ENCODE data around the gene DCAF5.

Gene DCAF5

DNA sequence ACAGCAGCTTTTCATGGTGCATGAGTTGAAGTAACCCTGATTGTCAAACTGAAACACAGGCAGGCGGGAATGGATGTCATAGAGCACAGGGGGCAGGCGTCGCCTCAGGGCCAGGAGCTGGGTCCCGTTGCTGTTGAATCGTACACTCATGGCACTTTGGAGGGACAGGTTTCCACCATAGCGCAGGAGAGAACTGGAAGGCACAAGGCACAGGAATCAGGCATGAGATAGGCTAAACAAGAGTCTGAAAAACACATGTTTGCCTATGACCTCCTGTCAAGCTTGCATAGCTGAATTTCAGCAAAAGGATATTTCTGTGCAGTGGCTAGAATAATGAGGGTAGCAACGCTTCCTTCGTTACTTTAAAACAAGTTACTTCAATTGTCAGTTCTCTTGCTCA, 61.2 kb downstream of the DCAF5 start:
- no peak for DNase-seq (ENCODE audit: low spot score)
- H3K27ac ChIP-seq, result no peak overlapping the region
- no peak overlapping the region for H3K4me3 ChIP-seq
- TF ChIP-seq, protein P1, sequence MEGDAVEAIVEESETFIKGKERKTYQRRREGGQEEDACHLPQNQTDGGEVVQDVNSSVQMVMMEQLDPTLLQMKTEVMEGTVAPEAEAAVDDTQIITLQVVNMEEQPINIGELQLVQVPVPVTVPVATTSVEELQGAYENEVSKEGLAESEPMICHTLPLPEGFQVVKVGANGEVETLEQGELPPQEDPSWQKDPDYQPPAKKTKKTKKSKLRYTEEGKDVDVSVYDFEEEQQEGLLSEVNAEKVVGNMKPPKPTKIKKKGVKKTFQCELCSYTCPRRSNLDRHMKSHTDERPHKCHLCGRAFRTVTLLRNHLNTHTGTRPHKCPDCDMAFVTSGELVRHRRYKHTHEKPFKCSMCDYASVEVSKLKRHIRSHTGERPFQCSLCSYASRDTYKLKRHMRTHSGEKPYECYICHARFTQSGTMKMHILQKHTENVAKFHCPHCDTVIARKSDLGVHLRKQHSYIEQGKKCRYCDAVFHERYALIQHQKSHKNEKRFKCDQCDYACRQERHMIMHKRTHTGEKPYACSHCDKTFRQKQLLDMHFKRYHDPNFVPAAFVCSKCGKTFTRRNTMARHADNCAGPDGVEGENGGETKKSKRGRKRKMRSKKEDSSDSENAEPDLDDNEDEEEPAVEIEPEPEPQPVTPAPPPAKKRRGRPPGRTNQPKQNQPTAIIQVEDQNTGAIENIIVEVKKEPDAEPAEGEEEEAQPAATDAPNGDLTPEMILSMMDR (IDR thresholded peaks at IDR 0.05), result no peak

DNA sequence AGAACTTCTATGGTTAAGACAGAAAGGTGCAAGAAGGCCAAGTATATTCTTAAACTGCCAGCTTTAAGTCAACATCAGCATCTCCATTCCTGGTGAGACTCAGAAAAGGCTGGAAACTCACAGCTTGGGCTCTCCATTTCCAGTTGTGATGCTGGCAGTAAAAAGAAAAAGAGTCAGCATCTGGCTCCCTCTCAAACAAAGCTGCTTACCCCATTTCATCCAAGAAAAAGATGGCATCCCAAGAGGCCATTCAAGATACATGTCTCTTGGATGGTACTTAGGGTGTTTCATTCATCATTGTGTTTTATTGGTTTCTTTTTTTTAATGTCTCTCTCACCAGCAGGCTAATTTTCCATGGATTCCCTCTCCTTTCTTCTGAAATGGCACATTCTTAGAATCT, 61.9 kb downstream of the DCAF5 start:
- TF ChIP-seq, protein P1 (IDR thresholded peaks at IDR 0.05), result no peak
- Histone ChIP-seq H3K4me3 (no peak overlapping the region), H3K27ac (no peak overlapping the region)
- DNase-seq (ENCODE audit: low spot score), result no peak

DNA sequence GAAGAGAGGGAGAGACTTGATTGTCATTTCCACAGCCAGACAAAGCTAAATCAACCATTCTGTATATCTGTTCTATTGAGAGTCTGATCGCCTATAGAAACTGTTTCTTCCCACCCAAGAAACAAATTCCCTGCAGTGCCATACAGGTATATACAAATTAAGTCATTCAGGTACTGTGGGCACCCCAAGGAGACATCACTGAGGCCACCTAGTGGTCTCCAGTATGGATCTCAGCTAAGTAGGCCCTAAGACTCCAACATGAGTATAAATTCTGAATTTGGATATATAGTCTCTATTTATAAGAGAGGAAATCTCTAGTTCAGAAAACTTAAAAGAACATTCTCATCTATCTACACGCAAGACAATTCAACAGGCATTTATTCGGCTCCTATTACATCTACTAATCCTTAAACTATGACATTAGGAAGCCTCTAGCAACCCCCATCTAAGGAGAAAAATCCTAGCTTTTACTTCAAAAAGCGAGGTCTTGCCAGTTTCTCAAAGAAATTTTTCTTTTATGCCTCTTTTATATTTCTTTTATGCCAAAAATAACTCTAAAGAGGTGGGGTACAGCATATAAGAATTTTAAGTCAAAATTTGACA, 62.6 kb downstream of the DCAF5 start:
- TF ChIP-seq, protein P1 (IDR thresholded peaks at IDR 0.05), result peak; percentile 32
- peak overlapping the region in 1 of 2 donors; percentile 68 for H3K27ac ChIP-seq
- H3K4me3 ChIP-seq, result no peak overlapping the region
- no peak for DNase-seq (ENCODE audit: low spot score)

DNA sequence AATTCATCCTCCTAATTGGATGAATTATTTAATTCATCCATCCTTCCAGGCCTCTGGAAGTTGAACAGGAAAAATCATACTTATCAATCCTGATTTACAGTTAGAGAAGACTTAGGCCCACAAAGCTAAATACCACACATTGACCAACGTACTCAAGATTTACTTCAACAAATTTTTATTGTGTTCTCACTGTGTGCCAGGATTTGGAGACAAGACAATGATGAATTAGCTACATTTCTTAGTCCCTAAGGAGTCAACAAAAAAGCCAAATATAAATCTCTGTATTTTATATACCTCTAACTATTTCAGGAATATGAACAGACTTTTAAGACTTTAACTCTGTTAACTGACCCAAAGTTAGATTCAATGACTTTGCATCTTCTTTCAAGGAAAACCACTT, 63.9 kb downstream of the DCAF5 start:
- no peak overlapping the region for H3K4me3 ChIP-seq
- no peak for DNase-seq (ENCODE audit: low spot score)
- peak overlapping the region; percentile 66 to 68 for H3K27ac ChIP-seq
- TF ChIP-seq, protein P1 (IDR thresholded peaks at IDR 0.05), result no peak

DNA sequence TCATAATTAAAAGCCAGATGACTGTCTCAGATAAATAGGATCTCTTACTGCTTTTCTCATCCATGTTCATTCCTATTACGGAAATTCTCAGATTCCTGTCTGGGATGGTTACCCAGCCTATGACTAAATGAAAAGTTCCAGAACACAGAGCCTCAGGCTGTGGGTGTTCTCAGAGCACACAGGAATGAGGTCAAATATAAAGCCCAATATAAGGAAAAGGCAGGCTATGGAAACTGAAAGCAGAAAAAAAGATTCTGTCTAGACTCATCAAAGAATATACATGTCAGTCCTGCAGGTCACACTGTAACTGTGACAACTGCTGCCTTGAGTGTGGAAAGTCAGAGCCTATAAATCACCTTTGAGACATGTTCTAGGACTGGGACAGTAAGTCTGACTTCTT, 64.3 kb downstream of the DCAF5 start:
- peak overlapping the region; percentile 66 to 68 for H3K27ac ChIP-seq
- TF ChIP-seq, protein P1 (IDR thresholded peaks at IDR 0.05), result no peak
- DNase-seq (ENCODE audit: low spot score), result no peak
- H3K4me3 ChIP-seq, result no peak overlapping the region

DNA sequence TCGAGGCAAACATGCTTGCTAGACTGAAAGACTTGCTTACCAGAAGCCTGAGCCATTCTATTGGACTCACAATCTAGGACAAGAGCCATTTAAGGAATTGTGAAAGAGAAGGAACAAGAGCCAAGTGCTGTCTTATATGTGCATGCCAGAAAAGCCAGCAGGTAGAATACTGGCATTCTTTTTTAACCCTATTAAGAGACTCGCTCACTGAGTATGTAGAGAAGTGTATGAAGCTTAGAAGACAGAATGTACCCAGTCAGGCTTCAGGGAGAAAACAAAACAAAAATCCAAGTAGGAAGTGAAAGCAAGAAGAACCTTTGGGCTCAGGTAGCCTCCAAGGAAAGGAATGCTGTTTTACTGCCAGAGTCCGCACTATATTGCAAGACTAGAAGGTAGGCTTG, 65.9 kb downstream of the DCAF5 start:
- no peak overlapping the region for H3K4me3 ChIP-seq
- H3K27ac ChIP-seq, result peak overlapping the region; percentile 25 to 68
- TF ChIP-seq, protein P1 (IDR thresholded peaks at IDR 0.05), result no peak
- DNase-seq (ENCODE audit: low spot score), result no peak

DNA sequence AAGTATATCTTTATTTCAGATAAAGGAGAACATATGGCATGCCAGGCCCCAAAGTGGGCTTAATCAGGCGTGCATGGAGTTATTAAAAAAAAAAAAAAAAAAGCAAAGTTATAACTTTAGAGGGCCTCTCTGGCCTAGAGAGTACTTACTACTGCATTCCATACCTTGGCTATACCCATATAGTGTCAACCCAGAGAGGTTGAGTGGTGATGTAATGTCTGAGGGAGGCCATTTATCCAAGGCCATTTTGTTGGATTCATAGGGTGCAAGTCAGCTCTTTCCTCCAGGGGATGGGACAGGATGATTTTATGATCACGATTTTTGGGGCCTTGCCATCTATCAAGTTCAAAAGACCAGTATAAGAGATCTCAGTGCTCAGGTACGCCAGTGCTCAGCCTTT, 66.4 kb downstream of the DCAF5 start:
- Histone ChIP-seq H3K27ac (peak overlapping the region; percentile 25 to 68), H3K4me3 (no peak overlapping the region)
- TF ChIP-seq, protein P1 (IDR thresholded peaks at IDR 0.05), result no peak
- no peak for DNase-seq (ENCODE audit: low spot score)

Data from coronary artery (tissue), 2 donors.